GM19239 (cell line): ENCODE data around the gene SLC6A20.
A peak's percentile ranks its signal among the peaks of the same experiment; 100 is the strongest.

Source experiments
- DNase-seq: peaks from one replicate; pipeline ENCODE4 v3.0.0; 2011; ENCODE audit warnings: low spot score; ENCODE audit not compliant: insufficient read length
- FAIRE-seq: peaks from 2 replicates; lab custom pipeline; 2011; peaks lifted over from hg19 to GRCh38; lab: Jason Lieb, UNC

SLC6A20 gene

GRCh38 chr3:45739991-45740390 is 56.3 kb downstream of the SLC6A20 start:
- FAIRE-seq (no peak), DNase-seq (no peak)

GRCh38 chr3:45737234-45737633 is 59.1 kb downstream of the SLC6A20 start:
- DNase-seq = no peak
- no peak for FAIRE-seq

- no peak for DNase-seq
- no peak for FAIRE-seq
Measured at GRCh38 chr3:45736707-45737106, 59.6 kb downstream of the SLC6A20 start.

- DNase-seq (no peak), FAIRE-seq (peak; percentile 70)
Measured at GRCh38 chr3:45730409-45731154, 65.8 kb downstream of the SLC6A20 start.

- DNase-seq = no peak
- FAIRE-seq = no peak
Measured at GRCh38 chr3:45729614-45730013, 66.7 kb downstream of the SLC6A20 start.

- no peak for FAIRE-seq
- DNase-seq = no peak
Measured at GRCh38 chr3:45724911-45725310, 71.4 kb downstream of the SLC6A20 start.

GRCh38 chr3:45719655-45720487 is 76.5 kb downstream of the SLC6A20 start:
- DNase-seq (no peak), FAIRE-seq (peak; percentile 77)

- no peak for FAIRE-seq
- no peak for DNase-seq
Measured at GRCh38 chr3:45716790-45717336, 79.5 kb downstream of the SLC6A20 start.

- DNase-seq = no peak
- no peak for FAIRE-seq
Measured at GRCh38 chr3:45715945-45716344, 80.4 kb downstream of the SLC6A20 start.

- DNase-seq (no peak), FAIRE-seq (no peak)
Measured at GRCh38 chr3:45712434-45713110, 83.8 kb downstream of the SLC6A20 start.

GRCh38 chr3:45711931-45712330 is 84.4 kb downstream of the SLC6A20 start:
- no peak for DNase-seq
- no peak for FAIRE-seq

GRCh38 chr3:45705839-45706808 is 90.2 kb downstream of the SLC6A20 start:
- DNase-seq = no peak
- FAIRE-seq = peak; percentile 91
